K562 (cell line): Measurements from ENCODE around the gene WASHC3. TPM values are rescaled to one million over a fixed set of nuclear protein-coding genes. Genes with fewer than 3 reads are reported as not detected.

Experiments used
- ATAC-seq: fragments of 200-7000 bp; cut with Tn5 transposase; 3 replicates; pipeline ENCODE4 v1.9.1; 2020; ENCODE audit warnings: moderate library complexity
- BruUV-seq: library from RNA; stranded (reverse); fragments of 400-500 nt; replicated peaks from 2 replicates; lab custom pipeline; 2021; lab: Mats Ljungman, UMichigan
- CTCF ChIA-PET: fragments of 300-600 bp; formaldehyde crosslinking; extraction: SDS; loops from one replicate; lab custom pipeline; 2021; ENCODE audit warnings: low intra/inter-chr PET ratio; lab: Yijun Ruan, JAX
- POLR2A ChIA-PET: fragments of 300-600, 350-650 bp; sonication (Branson Sonifier 250); formaldehyde crosslinking; extraction: SDS; loops from one replicate; lab custom pipeline; 2021; ENCODE audit warnings: antibody characterized with exemption, inconsistent platforms; lab: Yijun Ruan, JAX
- DNase-seq, 4 experiments: peaks; one replicate each; pipeline versions ENCODE4 v3.0.0 to v3.0.0-alpha.2; 2011 to 2018; ENCODE audit warnings: low spot score in 3 of 4, mixed read lengths in 3 of 4; ENCODE audit errors: extremely low read depth in 1 of 4
- FAIRE-seq: peaks from 2 replicates; lab custom pipeline; 2011; peaks lifted over from hg19 to GRCh38; lab: Jason Lieb, UNC
- H2AFZ ChIP-seq: 2 replicates; pipeline ENCODE4 v1.6.0; 2011; ENCODE audit warnings: low read depth, low read length, control low read depth, inconsistent platforms
- H3K27ac ChIP-seq: fragments of 200-600 bp; 3 replicates; pipeline ENCODE4 v1.8.0; 2011; ENCODE audit warnings: low read depth, mild to moderate bottlenecking, control low read depth, inconsistent platforms, low read length, moderate library complexity, mixed read lengths; ENCODE audit errors: extremely low read depth
- H3K27me3 ChIP-seq, 2 experiments: fragments of 300-600 bp in 1 of 2; 2 replicates in 1 of 2; 3 replicates in 1 of 2; pipeline versions ENCODE4 v1.6.0 to v1.8.0; 2011; ENCODE audit warnings: inconsistent platforms in 2 of 2, low read length in 2 of 2, mild to moderate bottlenecking in 1 of 2, mixed read lengths in 1 of 2, moderate library complexity in 1 of 2; ENCODE audit not compliant: control insufficient read depth in 2 of 2, insufficient read depth in 2 of 2
- H3K36me3 ChIP-seq: fragments of 300-600 bp; 3 replicates; pipeline ENCODE4 v1.8.0; 2011; ENCODE audit warnings: mild to moderate bottlenecking, low read length, inconsistent platforms; ENCODE audit not compliant: control insufficient read depth, insufficient read depth
- H3K4me1 ChIP-seq, 2 experiments: fragments of 200-600 bp in 1 of 2; replicated peaks in 1 of 2; 2 replicates in 1 of 2; 3 replicates in 1 of 2; pipeline versions ENCODE4 v1.5.1 to v1.8.0; 2011; ENCODE audit warnings: inconsistent platforms in 2 of 2, low read length in 2 of 2, mild to moderate bottlenecking in 1 of 2, mixed read lengths in 1 of 2, moderate library complexity in 1 of 2; ENCODE audit not compliant: control insufficient read depth in 2 of 2, insufficient read depth in 2 of 2
- H3K4me2 ChIP-seq: 2 replicates; pipeline ENCODE4 v1.6.1; 2011; ENCODE audit warnings: low read length, control low read depth, inconsistent platforms, mixed read lengths; ENCODE audit not compliant: insufficient read depth
- H3K4me3 ChIP-seq: fragments of 200-600 bp; sonication (generic), shearing (Covaris generic); 2 replicates; pipeline ENCODE4 v1.5.1; 2016; ENCODE audit warnings: control low read depth, inconsistent platforms
- H3K79me2 ChIP-seq: fragments of 200-600 bp; 3 replicates; pipeline ENCODE4 v1.8.0; 2011; ENCODE audit warnings: low read length, inconsistent platforms; ENCODE audit not compliant: control insufficient read depth, insufficient read depth
- H3K9ac ChIP-seq, 2 experiments: 2 replicates each; pipeline versions ENCODE4 v1.6.0 to v1.6.1; 2011; ENCODE audit warnings: low read depth in 2 of 2, low read length in 2 of 2, control low read depth in 1 of 2, inconsistent platforms in 1 of 2, mild to moderate bottlenecking in 1 of 2, mixed read lengths in 1 of 2; ENCODE audit not compliant: insufficient read depth in 1 of 2
- H3K9me1 ChIP-seq: one replicate; pipeline ENCODE4 v1.6.0; 2011; ENCODE audit warnings: inconsistent platforms, mild to moderate bottlenecking, low read length, moderate library complexity; ENCODE audit not compliant: control insufficient read depth, insufficient read depth
- H3K9me3 ChIP-seq: replicated peaks from 2 replicates; pipeline ENCODE4 v1.5.1; 2011; ENCODE audit warnings: low read depth, low read length, inconsistent platforms; ENCODE audit not compliant: control insufficient read depth, insufficient read depth
- H4K20me1 ChIP-seq: replicated peaks from 2 replicates; pipeline ENCODE4 v1.6.1; 2011; ENCODE audit warnings: low read length, inconsistent platforms, mixed read lengths; ENCODE audit not compliant: control insufficient read depth, insufficient read depth
- DACH1 ChIP-seq: fragments of 450-650 bp; IDR thresholded peaks from 2 replicates; pipeline ENCODE4 v1.6.1; 2018; ENCODE audit not compliant: partially characterized antibody
- HMG20B ChIP-seq: fragments of 250-450 bp; sonication (Bioruptor Pico); IDR thresholded peaks from 2 replicates; pipeline ENCODE4 v1.5.0; 2021; ENCODE audit warnings: mild to moderate bottlenecking
- KDM4B ChIP-seq, 2 experiments: fragments of 450-650 bp in 1 of 2; sonication (generic) in 1 of 2; IDR thresholded peaks; 2 replicates each; pipeline ENCODE4 v1.6.1; 2016 to 2017; ENCODE audit warnings: borderline replicate concordance in 2 of 2, antibody characterized with exemption in 1 of 2, low read depth in 1 of 2, mild to moderate bottlenecking in 1 of 2
- POLR2A ChIP-seq: fragments of 450-650 bp; conservative IDR thresholded peaks from 2 replicates; pipeline ENCODE4 v1.6.1; 2016
- POLR2AphosphoS2 ChIP-seq: IDR thresholded peaks from 2 replicates; pipeline ENCODE4 v1.6.1; 2012; ENCODE audit warnings: low read length, improper control_type of control experiment
- SMAD3 ChIP-seq: fragments of 450-650 bp; formaldehyde crosslinking; conservative IDR thresholded peaks from 2 replicates; pipeline ENCODE4 v1.4.0; 2020; ENCODE audit warnings: mild to moderate bottlenecking
- SMARCE1 ChIP-seq: fragments of 450-650 bp; IDR thresholded peaks from 2 replicates; pipeline ENCODE4 v1.7.1; 2016; ENCODE audit warnings: mild to moderate bottlenecking
- ZEB2 ChIP-seq: fragments of 450-650 bp; IDR thresholded peaks from 2 replicates; pipeline ENCODE4 v1.6.1; 2016
- ZNF507 ChIP-seq: conservative IDR thresholded peaks from 2 replicates; pipeline ENCODE4 v1.6.1; 2017; ENCODE audit warnings: missing genetic modification characterization, missing compliant biosample characterization
- WGBS: fragments of 100-300 bp; shearing (Covaris generic); methylation state at CpG from one replicate; pipeline ENCODE4 v1.1.6; 2016; ENCODE audit warnings: low coverage, mixed read lengths; ENCODE audit not compliant: insufficient coverage; ENCODE audit errors: missing lambda C conversion rate; 5-methylcytosine and 5-hydroxymethylcytosine counted together
- in situ Hi-C: fragments of 300-500 bp; cut with MboI; formaldehyde crosslinking; loops from 4 replicates; pipeline ENCODE4 v1.15.0; 2018; ENCODE audit warnings: inconsistent platforms, mixed read lengths
- intact Hi-C: fragments of 100-400 bp; cut with micrococcal nuclease; formaldehyde crosslinking; loops from 2 replicates; pipeline ENCODE4 v1.14.2; 2022
- polyA plus RNA-seq, 8 experiments: library from polyadenylated mRNA; depleted of rRNA in 4 of 8; stranded (reverse) in 5 of 8; unstranded in 3 of 8; fragments of >200 nt; fragmentation: Nextera tagmentation in 2 of 8; fragmentation: Illumina TruSeq in 1 of 8; extraction: Ambion mirVana in 2 of 8; extraction: Trizol in 1 of 8; gene quantifications; 2 replicates each; pipeline versions ENCODE4 v1.2.1 to v1.2.3, GENCODE V29; 2011 to 2014; ENCODE audit warnings: inconsistent platforms in 1 of 8, missing spikeins in 1 of 8
- total RNA-seq, 7 experiments: library from RNA; depleted of rRNA in 6 of 7; stranded (reverse); fragments of >200 nt in 6 of 7; fragmentation: Illumina TruSeq in 2 of 7; extraction: Trizol in 2 of 7; gene quantifications; 2 replicates each; pipeline versions ENCODE4 v1.2.1 to v1.2.3, GENCODE V29; 2011 to 2021; ENCODE audit warnings: low replicate concordance in 1 of 7
- TF ChIP-seq, protein P1 (sequence below): fragments of 250-450 bp; sonication (Bioruptor Pico); IDR thresholded peaks from 2 replicates; pipeline ENCODE4 v1.4.0; 2020; ENCODE audit warnings: mild to moderate bottlenecking, moderate library complexity

Gene WASHC3
- total and polyA plus RNA-seq, 9 of the 15 experiments (the other 6 are each of a cell fraction or from before 2014, with no cell fraction given): 14.3 to 74.9 (median 35.1) TPM

- TF ChIP-seq DACH1: no peak
- no peak for TF ChIP-seq POLR2AphosphoS2
- no peak for TF ChIP-seq KDM4B (IDR thresholded peaks at IDR 0.05; ENCODE audit: borderline replicate concordance in 2 of 2, low read depth in 1 of 2)
- no peak for TF ChIP-seq HMG20B (CRISPR knock-in tag)
- no peak for TF ChIP-seq ZEB2
- TF ChIP-seq SMARCE1: peak; percentile 39; the same call in 1 of the 2 replicates
- TF ChIP-seq POLR2A: no peak
Observed at GRCh38 chr12:102059343-102059742, 2.4 kb downstream of the WASHC3 start (continued).

GRCh38 chr12:102054345-102054744, 7.4 kb downstream of the WASHC3 start:
- POLR2A ChIA-PET: no interaction called here

More at GRCh38 chr12:102054345-102054744, 7.4 kb downstream of the WASHC3 start:
- H3K9me3 ChIP-seq: no peaks in the 10 kb centered on the region
- in situ Hi-C loops: no loop called here
- no peaks in the 10 kb centered on the region for H3K79me2 ChIP-seq
- no peak for FAIRE-seq
- intact Hi-C loops: no loop called here
- no peak overlapping the region for H3K27ac ChIP-seq
- DNase-seq: no peak
- no TSS peak for BruUV-seq
- peaks cover 2 to 3% of the 10 kb centered on the region in 2 experiments; a peak in 2 of 5 replicates for H3K4me1 ChIP-seq
- H3K27me3 ChIP-seq: no peaks in the 10 kb centered on the region
- 65% methylated on average over 4 of the region's 4 CpGs for WGBS
- H3K36me3 ChIP-seq: 0 out of 3 replicates have a peak, but pooled peaks cover under 1% of the 10 kb centered on the region
- no peaks in the 10 kb centered on the region for H3K9me1 ChIP-seq
- TF ChIP-seq SMAD3 (CRISPR knock-in tag) (no peak), ZNF507 (tag) (0 out of 2 replicates have a peak, but pooled peaks have one; percentile 14)
- TF ChIP-seq, protein P1, sequence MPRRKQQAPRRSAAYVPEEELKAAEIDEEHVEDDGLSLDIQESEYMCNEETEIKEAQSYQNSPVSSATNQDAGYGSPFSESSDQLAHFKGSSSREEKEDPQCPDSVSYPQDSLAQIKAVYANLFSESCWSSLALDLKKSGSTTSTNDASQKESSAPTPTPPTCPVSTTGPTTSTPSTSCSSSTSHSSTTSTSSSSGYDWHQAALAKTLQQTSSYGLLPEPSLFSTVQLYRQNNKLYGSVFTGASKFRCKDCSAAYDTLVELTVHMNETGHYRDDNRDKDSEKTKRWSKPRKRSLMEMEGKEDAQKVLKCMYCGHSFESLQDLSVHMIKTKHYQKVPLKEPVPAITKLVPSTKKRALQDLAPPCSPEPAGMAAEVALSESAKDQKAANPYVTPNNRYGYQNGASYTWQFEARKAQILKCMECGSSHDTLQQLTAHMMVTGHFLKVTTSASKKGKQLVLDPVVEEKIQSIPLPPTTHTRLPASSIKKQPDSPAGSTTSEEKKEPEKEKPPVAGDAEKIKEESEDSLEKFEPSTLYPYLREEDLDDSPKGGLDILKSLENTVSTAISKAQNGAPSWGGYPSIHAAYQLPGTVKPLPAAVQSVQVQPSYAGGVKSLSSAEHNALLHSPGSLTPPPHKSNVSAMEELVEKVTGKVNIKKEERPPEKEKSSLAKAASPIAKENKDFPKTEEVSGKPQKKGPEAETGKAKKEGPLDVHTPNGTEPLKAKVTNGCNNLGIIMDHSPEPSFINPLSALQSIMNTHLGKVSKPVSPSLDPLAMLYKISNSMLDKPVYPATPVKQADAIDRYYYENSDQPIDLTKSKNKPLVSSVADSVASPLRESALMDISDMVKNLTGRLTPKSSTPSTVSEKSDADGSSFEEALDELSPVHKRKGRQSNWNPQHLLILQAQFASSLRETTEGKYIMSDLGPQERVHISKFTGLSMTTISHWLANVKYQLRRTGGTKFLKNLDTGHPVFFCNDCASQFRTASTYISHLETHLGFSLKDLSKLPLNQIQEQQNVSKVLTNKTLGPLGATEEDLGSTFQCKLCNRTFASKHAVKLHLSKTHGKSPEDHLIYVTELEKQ (CRISPR knock-in tag): no peak
- no peaks in the 10 kb centered on the region for H4K20me1 ChIP-seq
- no peak overlapping the region for H3K9ac ChIP-seq
- H2AFZ ChIP-seq: no peak overlapping the region
- CTCF ChIA-PET: no interaction called here
- no peak overlapping the region for H3K4me3 ChIP-seq
- ATAC-seq: no peak
- no peak overlapping the region for H3K4me2 ChIP-seq
